Forelimb muscle (tissue), 1 donor: Measurements from ENCODE around the gene SMC6. TPM values are rescaled to one million over a fixed set of nuclear protein-coding genes. Genes with fewer than 3 reads are reported as not detected.
A peak's percentile ranks its signal among the peaks of the same experiment; 100 is the strongest.

Experiments used
- DNase-seq: peaks from one replicate; pipeline ENCODE4 v3.0.0-alpha.2; 2013; ENCODE audit warnings: low read depth
- polyA plus RNA-seq: library from polyadenylated mRNA; unstranded; fragments of 120-200 nt; gene quantifications from one replicate; pipeline ENCODE4 v1.2.1, GENCODE V29; 2013; ENCODE audit not compliant: insufficient read length

Gene SMC6, protein sequence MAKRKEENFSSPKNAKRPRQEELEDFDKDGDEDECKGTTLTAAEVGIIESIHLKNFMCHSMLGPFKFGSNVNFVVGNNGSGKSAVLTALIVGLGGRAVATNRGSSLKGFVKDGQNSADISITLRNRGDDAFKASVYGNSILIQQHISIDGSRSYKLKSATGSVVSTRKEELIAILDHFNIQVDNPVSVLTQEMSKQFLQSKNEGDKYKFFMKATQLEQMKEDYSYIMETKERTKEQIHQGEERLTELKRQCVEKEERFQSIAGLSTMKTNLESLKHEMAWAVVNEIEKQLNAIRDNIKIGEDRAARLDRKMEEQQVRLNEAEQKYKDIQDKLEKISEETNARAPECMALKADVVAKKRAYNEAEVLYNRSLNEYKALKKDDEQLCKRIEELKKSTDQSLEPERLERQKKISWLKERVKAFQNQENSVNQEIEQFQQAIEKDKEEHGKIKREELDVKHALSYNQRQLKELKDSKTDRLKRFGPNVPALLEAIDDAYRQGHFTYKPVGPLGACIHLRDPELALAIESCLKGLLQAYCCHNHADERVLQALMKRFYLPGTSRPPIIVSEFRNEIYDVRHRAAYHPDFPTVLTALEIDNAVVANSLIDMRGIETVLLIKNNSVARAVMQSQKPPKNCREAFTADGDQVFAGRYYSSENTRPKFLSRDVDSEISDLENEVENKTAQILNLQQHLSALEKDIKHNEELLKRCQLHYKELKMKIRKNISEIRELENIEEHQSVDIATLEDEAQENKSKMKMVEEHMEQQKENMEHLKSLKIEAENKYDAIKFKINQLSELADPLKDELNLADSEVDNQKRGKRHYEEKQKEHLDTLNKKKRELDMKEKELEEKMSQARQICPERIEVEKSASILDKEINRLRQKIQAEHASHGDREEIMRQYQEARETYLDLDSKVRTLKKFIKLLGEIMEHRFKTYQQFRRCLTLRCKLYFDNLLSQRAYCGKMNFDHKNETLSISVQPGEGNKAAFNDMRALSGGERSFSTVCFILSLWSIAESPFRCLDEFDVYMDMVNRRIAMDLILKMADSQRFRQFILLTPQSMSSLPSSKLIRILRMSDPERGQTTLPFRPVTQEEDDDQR
- polyA plus RNA-seq = 42.1 TPM

DNA sequence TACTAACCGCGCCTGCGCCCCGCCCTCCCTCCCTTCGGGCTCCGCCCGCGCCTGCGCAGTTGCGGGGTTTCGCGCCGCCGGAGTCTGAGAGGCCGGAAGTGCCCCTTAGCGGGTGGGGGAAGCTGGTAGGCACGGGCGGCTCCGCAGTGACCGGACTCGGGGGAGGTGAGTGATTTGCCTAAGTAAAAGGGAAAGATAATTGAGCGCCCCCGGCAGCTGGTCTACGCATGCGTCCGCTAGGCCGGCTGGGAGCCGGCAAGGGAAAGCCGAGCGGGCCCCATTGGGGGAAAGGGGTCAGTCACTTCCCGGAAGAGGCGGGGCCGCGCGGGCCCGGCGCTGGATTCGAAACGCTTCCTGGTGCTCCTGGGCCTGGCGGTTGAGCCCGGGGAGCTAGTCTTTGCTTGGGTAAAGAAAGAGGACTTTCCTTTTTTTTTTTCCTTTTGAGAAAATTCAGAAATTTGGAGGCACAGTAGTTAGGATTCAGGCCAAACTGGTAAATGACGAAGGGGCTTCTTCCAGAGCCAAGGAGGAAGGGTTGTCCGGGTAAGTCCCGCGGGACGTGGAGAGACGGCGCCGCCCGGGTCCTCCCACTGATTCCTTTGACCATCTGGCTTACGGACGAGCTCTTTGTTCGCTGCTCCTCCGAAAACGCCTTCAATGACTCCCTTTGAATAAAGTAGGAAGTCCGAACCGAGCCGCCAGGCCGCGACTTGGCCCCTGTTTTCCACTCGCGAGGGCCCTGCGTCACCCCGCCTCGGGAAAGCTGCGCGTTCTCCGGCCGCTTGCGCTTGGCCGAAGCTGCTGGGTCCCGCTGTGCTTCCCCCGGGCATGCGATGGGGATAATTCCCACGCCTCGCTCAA lies at the start of gene SMC6, which contains the start of gene GEN1:
Gene SMC6, minus strand, starts transcription at position 8 of the 861 bp plus-strand sequence. CDS start 7,864 bp downstream, outside the sequence.
Gene GEN1, plus strand, starts transcription at position 336 of the 861 bp plus-strand sequence. CDS start 5,806 bp downstream, outside the sequence.
- peak; percentile 69 for DNase-seq

DNA sequence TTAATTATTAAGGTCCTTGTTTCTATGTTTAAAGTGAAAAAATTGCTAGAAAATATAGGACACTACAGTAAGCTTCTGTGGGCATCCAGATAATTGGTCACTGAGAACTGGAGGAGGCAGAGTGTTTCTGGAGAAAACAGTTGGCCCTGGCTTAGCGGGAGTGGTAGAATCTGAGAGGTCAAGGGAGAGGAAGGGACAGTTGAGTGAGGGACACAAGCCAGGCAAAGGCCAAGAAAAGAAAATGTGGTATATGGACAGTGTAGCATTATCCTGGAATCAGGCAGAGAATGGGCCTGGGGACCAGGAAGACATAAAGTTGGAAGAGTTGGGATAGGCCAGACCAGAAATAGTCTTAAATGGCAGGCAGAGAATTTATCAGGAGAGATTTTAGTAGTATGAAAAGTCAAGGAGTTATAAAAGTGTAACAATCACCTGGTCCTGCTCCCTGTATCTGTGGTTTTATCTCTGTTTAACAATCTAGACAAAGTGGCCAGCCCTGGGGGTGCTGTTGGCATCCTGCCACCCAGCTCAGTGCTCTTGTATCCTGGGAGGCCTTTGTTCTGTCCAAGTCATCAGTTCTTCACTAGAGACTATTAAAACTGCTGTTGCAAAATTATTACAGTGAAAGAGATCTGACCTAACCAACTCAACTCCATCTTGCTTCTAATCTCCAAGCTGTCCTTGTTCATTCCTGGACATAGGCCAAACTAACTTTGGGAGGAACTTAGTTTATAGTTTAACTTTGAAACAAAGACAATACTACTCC lies 47.3 kb upstream of the SMC6 start:
- no peak for DNase-seq

DNA sequence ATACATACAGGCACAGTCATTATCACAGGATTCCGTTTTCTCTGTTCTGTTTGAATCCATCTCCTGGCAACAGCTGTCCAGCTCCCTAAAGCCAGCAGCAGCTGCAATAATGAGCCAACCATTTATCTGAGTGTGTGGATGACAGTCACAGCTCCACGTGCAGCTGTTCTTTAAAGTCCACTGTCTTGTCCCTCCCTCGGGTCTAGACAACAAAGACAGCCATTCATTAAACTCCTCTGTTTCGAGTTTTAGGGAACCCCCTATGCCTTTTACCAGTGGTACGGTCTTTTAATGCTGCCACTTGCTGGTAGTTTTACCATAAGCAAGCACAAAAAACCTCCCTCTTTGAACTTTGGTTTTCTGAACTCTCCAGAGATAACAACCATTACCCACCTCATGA lies 46.6 kb upstream of the SMC6 start:
- no peak for DNase-seq

DNA sequence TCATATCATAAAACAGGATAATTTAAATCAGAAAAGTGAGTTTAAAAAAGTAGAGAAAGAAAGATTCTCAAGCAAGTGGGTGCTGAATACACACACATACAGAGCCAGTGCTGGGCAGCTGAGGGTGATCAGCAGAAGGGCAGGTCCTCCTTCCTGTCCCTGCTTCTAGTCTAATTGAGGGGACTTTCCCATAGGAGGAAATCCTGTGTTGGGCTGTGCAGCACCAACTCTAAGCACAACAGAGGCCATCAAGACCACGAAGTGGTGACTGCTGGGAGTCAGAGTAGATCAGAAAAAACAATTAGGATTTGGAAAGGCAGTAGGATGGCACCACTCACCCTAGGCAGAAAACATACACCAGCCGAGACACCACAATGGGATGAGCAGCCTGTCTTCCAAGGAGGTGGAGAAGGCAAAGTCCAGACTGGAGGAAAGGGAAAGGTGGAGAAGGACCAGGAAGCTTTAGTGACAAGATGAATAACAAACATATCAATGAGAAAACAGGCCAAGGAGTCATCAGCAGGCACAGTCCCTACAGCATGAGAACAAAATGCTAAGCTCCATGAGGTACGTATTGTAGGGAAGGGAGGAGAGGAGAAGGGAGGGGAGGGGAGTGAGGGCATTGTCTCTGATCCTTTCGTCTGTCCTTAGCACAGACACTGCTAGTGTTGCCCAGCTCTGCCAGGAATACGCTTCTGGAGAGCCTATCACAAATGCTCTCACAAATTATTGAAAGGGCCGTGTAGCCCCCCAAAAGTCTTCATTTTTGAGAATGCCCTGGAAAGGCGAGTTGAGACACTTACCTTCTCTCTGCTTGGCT lies 45.9 kb upstream of the SMC6 start:
- no peak for DNase-seq

DNA sequence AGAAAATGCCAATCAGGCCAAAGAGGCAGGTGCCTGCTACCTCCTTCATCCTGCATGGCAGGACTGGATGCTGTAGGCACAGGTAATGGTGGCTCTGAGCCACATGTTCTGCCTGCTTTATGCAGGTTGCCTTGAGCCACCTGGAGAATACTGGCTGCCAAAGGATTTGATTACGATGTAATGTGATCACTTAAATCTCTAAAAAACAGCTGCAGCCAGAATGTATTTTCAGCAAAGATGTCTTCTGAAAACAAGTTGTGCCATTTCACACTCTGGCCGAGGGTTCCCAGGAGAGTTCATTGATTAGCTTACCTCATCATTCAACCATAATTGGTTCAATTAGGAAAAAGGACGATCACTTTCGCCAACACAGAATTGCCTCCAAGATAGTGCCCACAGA lies 44.7 kb upstream of the SMC6 start:
- no peak for DNase-seq

DNA sequence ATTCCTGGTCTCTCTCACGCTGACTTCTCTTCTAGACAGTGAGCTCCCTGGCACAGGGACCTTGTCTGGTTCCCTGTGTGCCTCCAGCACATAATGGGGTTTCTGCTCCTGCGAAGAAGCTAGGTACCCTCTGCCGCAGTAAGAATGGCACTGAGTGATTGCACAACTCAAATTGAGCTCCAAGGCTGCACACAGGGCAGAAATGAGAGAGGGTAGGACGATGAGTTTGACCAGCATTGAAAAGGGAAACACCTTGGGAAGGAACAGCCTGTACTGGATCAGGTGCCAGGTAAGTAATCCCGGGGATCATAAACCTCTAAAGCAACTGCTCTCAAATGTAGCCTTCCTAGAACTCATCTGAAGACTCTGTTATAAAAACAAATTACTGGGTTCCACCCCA lies 41.7 kb upstream of the SMC6 start:
- no peak for DNase-seq

DNA sequence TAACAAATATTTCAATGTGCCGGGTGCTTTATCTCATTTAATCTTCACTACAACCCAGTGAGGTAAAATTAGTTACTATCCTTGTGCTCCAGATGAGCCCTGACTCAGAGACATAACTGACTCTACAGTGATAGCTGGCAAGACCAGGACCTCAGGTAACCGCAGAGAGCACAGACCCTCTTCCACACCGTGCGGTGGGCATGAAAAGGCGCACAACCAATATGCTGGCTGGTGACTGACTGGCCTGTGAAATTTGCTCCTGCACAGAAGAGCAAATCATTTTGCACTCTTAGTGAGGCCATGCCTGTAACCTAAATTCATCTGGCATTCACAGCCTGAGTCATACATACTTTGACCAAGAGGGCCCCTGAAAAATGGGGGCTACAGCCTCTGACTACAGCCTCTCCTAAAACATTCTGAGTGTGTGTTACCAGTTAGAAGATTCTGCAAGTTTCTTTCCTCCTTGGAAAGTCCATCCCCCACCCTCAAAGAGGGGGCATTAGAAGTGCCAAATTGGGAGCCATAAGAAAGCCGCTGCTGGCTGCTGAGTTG lies 40.3 kb upstream of the SMC6 start:
- DNase-seq = no peak

DNA sequence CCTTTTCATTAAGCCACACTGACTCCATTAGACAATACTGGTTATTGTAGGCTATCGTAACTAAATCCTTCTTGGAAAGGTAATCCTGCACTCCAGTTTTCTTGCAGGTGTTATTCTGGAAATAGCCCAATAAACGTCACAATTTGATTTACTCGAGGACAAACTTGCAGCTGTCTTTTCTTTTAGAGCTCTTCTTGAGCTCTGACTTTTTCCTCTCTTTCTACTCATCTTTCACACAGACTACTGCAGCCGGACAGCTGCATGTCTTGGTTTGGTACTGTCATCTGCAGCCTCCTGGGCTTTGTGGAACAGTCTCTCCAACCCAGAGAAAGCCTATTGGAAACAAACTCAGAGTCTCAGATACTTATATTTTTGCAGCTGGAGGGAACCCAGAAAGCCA lies 39.7 kb upstream of the SMC6 start:
- DNase-seq = no peak

DNA sequence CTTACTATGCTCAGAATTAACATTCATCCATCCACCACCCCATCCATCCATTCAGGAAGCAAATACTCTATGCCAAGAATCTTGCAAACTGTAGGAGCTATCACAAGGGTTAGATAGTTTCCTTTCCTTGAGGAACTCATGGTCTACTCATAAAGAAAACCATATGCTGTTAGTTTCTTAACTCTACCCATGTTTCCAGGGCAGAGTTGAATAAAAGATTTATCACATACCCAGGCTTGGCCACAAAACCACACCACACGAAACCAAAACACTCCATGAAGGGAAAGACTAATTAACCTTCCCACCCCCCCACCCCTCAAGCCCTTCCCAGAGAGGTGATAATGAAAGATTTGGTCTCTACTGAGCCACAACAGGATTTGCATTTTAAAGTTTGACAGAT lies 38.9 kb upstream of the SMC6 start:
- no peak for DNase-seq

DNA sequence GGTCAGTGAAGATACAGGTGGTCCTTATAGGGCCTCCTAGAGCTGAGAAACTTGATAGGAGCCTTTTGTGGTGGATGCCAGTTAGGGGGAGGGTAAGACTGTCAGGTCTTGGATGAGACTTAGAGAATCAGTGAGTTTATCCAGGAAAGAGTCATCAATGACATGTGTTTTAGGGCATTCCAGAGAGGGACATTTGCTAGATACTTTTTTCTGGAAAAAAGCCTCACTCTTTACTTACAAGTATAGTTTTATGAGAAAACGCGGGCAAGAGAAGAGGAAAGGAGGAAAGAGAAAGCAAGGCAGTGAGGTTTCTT lies 38.2 kb upstream of the SMC6 start:
- no peak for DNase-seq

DNA sequence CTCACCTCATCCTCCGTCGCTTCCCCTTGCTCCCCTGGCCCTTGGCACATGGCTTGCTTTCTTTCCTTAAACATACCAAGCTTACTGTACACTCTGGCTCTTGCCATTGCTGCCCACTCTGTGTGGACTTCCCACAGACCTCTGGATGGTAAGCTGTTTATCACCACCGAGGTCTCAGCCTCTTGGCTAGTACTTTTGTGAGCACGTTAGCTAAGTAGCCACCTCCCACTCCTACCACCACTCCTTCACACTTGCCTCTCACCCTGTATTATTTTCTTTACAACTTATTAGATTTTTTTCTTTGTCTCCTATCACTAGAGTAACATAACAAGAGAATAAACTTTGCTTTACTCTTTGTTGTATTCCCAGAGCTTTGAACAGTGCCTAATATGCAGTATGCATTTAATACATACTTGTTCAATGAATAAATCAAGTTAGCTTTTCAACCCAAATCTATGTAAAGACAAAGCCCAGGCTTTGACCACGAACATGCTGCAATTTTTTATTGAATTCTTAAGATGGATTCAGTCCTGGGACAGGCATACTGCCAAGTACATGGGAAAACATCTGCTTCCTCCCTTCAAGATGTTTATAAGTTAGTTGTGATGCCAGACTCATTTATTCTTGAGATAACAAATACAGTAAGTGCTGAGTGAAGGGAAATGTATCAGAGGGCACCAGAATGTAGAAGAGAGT lies 37.7 kb upstream of the SMC6 start:
- peak; percentile 75 for DNase-seq

DNA sequence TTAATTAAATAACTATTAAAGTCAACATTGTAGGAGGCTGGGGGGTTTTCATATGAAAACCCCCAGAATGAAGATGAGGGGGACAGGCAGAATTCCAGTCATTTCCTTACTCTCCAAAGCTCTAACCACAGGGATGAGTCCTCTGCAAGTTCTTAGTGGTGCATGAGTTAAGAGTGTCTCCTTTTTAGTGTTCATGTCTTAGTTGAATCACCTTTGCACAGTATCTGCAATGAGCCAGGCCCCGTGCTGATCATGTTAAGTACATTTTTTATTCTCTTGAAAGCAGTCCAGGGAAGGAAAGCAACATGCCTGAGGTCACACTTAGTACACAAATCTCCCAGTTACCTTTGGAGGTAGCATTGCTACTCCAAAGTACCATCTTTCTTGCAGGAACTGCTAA lies 36.9 kb upstream of the SMC6 start:
- no peak for DNase-seq

DNA sequence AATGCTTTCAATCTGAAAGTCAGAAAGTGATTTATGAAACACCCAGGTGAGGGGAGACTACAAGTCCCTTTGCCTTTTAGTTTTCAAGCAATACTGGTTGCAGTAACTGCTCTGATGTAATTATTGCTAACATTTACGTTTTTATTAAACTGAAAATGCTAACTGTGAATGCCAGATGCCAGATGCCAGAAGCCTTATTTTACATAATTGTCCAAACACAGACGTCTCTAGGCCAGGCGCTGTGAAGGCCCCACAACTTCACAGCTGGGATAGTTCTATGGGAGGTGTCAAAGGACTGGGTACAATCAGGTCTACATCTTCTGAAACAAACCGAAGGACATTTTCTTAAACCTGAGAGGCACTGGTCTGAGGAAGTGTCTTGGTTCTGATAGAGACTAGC lies 35.2 kb upstream of the SMC6 start:
- DNase-seq = no peak

DNA sequence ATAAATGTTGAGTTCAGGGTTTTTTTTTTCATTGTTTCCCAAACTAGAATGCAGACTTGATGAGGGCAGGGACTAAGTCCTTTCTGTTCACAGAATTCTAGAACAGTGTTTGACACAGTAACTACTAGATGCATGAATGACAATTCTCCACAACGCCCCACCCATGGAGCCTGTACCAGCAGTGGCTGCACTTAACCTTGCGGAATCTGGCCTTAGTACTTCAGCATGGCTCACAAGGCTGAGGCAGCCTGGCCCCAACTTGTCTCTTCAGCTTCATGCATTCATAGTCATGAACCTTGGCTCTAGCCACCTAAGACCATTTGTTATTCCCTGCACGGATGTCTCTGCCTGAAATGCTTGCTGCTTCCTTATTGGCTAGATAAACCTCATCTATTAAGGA lies 33.1 kb upstream of the SMC6 start:
- no peak for DNase-seq

DNA sequence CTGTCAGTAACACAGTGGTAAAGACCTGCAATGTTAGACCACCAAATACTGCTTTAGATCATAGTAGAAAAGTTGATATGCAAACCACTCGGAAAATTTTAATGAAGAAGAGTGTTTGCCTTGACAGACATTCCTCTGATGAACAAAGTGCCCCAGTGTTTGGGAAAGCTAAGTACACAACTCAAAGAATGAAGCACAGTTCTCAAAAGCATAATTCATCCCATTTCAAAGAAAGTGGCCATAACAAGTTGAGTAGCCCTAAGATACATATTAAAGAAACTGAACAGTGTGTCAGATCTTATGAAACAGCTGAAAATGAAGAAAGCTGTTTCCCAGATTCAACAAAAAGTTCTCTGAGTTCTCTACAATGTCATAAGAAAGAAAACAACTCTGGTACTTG lies 27.9 kb upstream of the SMC6 start:
- DNase-seq = no peak

DNA sequence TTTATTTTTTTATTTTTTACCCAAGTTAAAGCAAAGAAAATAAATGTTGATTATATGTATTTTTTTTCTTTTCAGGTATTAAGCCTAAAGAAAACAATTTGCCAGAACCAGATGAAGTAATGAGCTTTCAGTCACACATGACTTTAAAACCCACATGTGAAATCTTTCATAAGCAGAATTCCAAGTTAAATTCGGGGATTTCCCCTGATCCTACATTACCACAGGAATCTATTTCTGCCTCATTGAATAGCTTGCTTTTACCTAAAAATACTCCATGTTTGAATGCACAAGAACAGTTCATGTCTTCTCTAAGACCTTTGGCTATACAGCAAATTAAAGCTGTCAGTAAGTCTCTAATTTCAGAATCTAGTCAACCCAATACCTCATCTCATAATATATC lies 26.9 kb upstream of the SMC6 start:
- DNase-seq = no peak

DNA sequence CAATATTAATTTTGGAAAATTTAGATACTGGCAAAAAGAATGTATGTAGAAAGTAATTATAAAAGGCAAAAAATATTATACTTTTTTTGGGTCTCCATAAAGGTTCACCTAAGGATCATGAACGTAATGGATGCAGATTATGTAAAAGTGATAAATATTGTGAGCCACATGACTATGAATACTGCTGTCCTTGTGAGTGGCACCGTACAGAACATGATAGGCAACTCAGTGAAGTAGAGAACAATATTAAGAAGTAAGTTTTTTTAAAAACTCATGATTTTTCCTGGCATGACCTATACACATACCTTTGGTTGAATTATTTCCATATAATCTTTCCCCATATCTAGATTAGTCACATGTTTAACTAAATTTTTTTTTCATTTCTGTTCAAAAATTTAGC lies 18.9 kb upstream of the SMC6 start:
- no peak for DNase-seq

DNA sequence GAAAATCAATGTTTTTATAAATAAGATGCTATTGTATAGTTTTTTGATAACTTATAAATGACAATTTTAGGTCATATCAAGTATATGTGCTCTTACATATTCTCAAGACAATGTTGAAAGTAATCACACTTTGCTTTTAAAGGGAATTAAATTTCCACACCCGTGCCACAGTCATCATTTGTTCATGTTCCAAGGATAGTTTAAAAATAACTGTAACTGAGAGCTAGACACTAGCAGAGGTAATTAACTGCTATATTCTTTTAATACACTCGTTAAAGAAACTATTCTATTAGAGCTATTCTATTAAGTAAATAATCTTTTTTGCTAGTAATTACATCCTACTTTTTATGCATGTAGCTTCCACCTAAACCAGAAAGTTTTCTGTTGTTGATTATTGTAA lies 18.3 kb upstream of the SMC6 start:
- no peak for DNase-seq

DNA sequence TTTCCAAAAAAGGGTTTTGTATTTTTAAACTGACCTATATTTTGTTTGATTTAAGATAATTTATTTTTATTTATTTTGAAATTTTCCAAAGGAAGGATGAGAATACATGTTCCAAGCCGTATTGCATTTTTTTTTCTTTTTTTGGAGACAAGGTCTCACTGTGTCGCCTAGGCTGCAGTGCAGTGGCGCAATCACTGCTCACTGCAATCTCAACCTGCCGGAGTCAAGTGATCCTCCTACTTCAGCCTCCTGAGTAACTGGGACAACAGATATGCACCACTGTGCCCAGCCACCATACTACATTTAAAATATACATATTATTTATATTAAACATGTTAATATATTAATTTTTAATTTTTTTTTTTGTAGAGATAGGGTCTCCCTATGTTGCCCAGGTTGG lies 15.3 kb upstream of the SMC6 start:
- DNase-seq = no peak
